Astrocyte of the cerebellum (primary cell): ENCODE measurements around the gene ITGB1.
"Not testable (repeated sequence)": the region's sequence is repeated elsewhere in the genome, so short reads cannot be mapped to it uniquely, and the experiment has no call there.

Experiments
- DNase-seq: peaks from one replicate; pipeline ENCODE4 v3.0.0-alpha.2; 2011; ENCODE audit warnings: low read depth
- H3K4me3 ChIP-seq: 2 replicates; pipeline ENCODE4 v1.5.1; 2011; ENCODE audit warnings: mild to moderate bottlenecking, low read depth, low read length, moderate library complexity
- CTCF ChIP-seq: IDR thresholded peaks from 2 replicates; pipeline ENCODE4 v1.5.1; 2012; ENCODE audit warnings: low read length, low read depth, moderate library complexity, mild to moderate bottlenecking; ENCODE audit errors: missing control alignments
- in situ Hi-C: cut with HindIII; loops from 2 replicates; pipeline ENCODE4 v1.10.0; 2017; ENCODE audit warnings: low sequenced_read_pairs

The ITGB1 gene

GRCh38 chr10:32979041-32979440 is 21.0 kb upstream of the ITGB1 start:
- no peak overlapping the region for H3K4me3 ChIP-seq
- DNase-seq: no peak
- in situ Hi-C loops: no loop called here
- TF ChIP-seq CTCF: no peak

GRCh38 chr10:32977846-32978809 is 20.1 kb upstream of the ITGB1 start:
- in situ Hi-C loops, DNase-seq, H3K4me3 ChIP-seq: not testable (repeated sequence)

GRCh38 chr10:32976338-32976737 is 18.3 kb upstream of the ITGB1 start:
- H3K4me3 ChIP-seq: no peak overlapping the region
- no peak for DNase-seq
- TF ChIP-seq CTCF: no peak
- in situ Hi-C loops: no loop called here

GRCh38 chr10:32972929-32973328 is 14.9 kb upstream of the ITGB1 start:
- in situ Hi-C loops: no loop called here
- no peak for DNase-seq
- H3K4me3 ChIP-seq: no peak overlapping the region
- no peak for TF ChIP-seq CTCF

- no peak overlapping the region for H3K4me3 ChIP-seq
- no peak for TF ChIP-seq CTCF
- in situ Hi-C loops: no loop called here
- no peak for DNase-seq
Observed at GRCh38 chr10:32972460-32972859, 14.4 kb upstream of the ITGB1 start.

GRCh38 chr10:32971536-32972091 is 13.6 kb upstream of the ITGB1 start:
- in situ Hi-C loops: no loop called here
- DNase-seq: no peak

More at GRCh38 chr10:32971536-32972091, 13.6 kb upstream of the ITGB1 start:
- no peak for TF ChIP-seq CTCF
- H3K4me3 ChIP-seq: no peak overlapping the region
